SKM-1 (cell line): ENCODE data around the gene CACNA2D2.
A peak's percentile ranks its signal among the peaks of the same experiment; 100 is the strongest.

Experiments used
- DNase-seq: peaks from one replicate; lab custom pipeline; 2025; ENCODE audit not compliant: unreplicated experiment; lab: John Stamatoyannopoulos, UW

Gene CACNA2D2

DNA sequence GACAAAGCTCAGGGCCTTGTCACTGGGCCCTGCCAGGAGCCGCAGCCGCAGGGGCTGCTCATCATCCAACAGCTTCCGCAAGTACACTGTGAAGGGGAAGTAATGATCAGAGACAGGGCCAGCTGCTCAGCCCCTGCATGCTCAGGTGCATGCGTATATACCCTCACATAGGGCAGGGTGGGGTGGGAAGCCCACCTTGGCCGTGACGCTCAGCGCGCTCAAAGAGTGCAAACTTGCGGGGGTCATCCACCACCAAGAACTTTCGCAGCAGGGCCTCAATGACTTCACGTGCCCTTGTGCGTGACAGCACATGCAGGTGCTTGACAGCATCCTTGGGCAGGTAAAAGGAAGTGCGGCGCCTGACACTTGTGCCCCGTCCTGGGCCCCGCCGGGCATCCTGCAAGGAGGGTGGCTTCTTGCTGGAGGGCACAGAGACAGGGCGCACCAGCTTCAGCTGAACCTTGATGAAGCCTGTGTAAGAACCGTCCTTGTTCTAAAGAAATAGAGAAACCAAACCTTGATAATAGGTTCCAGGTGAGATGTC is 172.0 kb downstream of the CACNA2D2 start:
- DNase-seq = no peak

DNA sequence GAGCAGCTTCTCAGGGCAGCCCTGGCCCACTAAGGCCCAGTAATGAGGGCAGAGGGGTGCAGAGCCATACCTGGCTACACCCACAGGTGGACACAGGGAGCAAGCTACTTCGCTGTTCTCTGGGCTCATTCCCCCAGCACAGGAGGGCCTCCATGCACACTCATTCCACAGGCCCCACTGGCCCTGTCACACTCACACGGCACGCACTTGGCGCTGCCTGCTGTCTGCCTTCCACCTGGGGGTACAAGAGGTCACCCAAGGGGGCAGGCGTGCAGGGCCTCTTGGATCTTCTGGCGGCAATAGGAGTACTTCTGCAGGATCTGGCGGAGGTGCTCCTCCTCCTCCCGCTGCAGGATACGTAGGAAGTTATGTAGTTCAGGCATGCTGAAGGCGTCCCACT is 173.1 kb downstream of the CACNA2D2 start:
- DNase-seq = no peak

DNA sequence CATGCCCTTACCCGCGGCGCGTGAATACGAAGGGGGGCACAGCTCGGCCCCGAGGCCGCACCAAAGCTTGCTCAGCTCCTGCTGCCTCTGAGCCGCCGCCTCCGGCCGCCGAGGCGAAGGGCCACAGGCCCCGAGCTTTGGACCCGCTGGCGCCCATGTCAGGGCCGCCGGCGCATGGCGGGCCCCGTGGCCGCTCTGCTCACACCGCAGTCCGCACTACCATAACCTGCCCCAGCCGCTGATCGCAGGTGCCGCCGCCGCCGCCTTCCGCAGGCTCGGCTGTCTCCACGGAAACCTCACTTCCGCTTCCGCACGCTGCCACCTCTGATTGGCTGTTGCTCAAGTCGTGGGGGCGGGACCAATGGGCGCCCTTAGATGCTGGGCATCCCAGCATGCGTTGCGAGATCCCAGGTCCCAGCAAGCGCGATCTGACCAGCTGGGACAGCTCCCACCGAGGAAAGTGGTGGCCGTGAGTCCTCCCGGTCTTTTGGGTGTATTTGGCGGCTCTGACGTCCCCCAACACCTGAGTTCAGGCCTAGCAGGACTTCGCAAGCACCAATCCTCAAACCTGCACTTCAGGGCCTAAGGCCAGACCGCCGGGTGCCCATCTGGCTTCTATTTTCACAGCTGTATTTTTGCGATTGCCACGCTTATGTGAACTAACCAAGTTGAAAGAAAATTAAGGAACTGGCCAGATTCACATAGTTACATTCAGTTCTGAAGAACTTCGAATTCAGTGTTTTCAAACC is 175.3 kb downstream of the CACNA2D2 start, which contains the start of gene TUSC2:
TSS of gene TUSC2 (minus strand) at position 281 of the 749 bp plus-strand sequence. CDS start at position 157, 124 bp downstream.
- peak; percentile 92 for DNase-seq

DNA sequence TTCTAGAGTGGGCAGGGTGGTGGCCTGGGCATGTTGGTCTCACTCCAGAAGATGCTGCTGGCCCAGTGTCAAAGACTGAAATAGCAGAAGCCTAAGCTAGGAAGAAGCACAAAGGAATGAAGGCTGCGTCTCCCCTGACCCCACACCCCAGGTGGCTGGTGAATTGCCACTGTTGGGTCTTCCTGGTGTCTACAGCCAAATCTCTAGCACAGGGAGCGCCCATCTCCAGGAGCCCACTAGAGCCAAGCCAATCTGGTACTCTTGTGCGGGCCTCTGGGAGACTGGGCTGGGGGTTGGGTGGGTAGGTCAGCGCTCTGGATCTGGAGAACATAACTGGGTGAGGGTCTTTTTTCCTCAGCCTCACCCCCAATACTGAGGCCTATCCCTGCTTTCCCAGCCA is 176.3 kb downstream of the CACNA2D2 start:
- DNase-seq = no peak

DNA sequence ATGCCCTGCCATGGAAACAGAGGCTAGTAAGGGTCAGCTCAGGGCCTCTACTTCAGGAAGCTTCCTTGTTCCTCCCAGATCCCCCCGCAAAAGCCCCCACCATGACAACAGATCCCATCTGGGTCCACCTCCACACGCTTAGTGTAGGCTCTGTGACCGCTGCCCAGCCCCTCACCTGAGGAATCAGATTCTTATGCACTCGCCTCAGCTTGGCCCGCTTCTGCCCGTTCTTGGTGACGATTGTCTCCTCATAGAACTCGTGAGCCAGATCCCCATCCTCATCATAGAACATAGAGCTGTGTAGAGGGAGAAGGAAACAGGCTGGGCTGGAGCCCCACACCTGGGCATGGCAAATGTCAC is 177.3 kb downstream of the CACNA2D2 start:
- DNase-seq = no peak

DNA sequence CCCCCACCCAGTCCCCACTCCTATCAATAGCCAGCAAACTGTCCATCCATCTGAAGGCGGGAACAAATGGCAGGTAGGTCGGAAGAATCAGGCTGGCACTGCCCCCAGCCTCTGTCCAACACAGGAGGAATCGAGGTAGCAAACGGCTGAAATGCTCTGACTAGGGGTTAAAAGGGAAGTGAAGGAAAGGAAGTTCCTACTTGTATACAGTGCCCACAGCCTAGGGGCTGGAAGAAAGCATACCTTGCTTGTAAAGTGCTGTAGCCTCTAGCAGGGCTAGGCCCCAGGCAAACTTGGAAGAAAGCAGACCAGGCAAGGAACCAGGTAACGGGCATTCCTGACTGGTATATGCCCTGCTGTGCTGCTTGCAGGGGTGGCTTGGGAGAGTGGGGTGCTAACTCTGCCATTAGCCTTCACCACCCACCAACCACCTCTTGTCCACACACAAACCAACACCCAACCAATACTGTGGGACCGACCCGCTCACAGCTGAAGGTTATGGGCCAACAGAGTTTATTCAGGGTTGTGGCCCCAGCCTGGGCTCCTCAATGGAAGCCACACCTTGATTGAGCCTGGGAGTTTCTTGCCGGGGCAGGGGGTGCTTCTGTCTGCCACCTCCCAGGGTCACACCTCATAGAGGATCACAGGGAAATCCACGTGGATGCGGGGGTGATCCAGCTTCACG is 177.8 kb downstream of the CACNA2D2 start:
- DNase-seq = no peak

DNA sequence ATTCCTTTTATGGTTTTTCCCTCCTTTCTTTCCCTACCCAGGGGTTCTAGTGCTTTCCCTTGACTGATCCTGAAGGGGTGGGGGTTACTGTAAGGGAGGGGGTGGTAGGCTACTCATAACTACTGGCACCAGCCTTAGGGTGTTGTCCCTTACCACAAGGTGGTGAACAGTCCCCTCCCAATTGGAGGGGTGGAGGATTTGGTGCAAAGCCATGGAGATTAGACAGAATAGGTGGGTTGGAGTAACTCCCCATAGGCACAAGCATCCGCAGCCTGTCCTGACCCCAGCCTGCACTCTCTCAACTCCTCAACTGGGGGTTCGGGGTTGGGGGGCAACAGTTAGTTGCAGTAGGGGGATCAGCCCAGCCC is 178.3 kb downstream of the CACNA2D2 start:
- DNase-seq = no peak

DNA sequence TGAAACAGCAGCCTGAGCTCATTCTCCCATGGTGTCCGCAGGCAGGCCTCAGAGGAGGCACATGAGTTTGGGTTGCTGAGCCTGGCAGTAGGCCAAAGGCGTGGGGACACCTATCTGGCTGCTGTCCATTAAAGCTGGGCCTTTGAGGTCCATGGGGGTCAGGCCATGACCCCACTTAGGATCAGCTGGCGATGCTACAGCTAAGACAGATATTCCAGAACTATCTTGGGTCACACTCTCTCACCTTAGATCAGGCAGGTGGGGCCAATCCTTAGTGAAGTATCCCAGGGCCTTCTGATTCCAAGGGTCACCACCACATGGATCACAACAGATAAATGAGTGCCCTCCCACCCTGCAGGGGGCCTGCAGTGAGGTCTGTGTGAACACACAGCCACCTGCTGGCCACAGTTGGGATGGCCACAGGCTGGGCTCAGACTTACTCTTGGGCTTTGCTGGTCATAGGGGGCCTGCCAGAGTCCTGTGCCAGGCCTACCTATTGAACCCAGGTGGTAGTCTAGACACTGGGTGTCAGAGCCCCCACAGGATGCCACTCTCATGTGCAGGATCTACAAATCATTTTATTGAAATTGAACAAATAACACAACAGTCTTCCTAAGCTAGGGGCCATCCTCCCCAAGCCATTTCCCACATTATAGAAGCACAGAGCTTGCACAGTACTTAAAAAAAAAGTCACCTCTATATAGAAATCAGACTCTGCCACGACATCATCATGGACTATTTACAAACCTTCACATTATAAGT is 178.9 kb downstream of the CACNA2D2 start:
- DNase-seq = no peak

DNA sequence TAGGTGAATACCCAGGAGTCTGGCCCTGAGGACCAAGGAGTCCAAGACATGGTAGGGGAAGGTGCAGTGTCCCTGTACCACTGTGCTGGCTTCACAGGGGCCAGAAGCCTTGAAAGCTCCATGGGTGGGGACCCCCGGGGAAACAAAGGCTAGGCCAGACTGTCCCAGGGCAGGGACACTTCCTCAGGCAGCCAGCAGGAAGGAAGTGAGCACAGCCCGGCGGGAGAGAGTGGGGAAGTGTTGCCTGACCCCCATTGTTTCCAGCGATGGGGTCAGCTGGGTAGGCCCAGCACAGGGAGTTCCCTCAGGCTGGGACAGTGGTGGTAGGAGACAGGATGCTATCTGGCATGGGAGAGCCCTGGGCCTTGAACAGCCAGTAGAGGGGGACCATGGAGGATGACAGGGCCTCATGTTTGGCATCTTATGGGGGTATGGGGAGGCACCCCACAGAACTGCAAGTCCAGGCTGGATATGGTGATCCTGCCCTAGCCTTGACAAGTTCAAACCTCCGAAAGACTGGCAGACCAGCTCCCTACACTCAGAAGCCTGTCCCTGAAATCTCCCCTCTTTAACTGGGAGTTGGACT is 179.7 kb downstream of the CACNA2D2 start:
- DNase-seq = no peak

DNA sequence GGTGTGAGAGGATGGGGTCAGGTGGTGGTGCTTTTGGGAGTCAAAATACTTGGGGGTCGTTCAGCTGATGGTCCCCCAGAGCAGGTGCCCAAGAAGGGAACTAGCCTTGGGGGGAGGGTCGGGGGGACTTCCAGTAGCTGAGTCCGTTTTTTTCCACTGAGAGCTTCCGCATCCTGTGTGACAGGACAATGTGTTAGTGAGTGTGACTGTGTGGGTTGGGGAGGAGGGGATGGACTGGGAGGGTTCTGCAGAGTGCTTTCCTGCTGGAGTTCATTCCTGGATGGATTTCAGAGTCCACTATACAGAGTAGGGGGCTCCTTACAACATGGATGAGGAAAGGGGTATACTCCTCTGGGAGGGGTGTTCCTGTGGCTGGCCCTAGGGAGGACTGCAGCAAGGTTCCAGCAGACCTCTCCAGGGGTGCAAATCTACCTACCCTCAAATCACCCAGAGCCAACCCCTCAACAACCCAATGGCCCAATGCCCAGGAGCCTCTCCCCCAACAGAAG is 180.3 kb downstream of the CACNA2D2 start:
- DNase-seq = no peak

DNA sequence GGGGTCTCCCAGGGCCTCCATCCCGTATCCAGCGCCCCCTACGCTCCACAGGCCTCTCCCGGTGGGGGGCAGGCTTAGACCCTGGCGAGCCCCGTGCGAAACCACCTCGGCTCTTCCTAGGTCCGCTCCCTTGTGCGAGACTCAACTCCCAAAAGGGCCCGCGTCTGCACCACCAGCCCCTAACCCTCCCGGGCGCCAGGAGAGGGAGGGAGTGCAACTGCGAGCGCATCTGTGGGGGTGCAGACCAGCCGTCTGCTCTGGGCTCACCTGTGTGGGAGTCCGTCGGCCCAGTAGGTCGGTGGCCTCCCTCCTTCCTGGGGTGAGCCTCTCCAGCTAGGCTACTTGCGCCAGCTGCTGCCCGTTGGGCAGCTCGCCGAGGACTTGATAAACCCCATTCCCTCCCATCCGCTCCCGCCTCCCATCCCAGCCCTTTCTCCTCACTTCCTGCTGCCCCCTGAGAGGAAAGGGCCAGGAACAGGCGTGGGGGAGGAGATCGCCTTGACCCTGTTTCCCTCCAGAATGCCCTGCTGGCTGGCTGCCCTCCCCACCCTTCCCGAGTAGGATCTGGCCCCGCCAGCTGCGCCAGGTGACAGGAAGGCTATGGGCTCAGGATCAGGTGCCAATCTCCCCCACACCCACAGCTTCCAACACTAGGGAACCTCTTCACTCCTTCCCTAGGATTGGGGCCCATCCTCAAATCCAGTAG is 180.9 kb downstream of the CACNA2D2 start, which contains the start of gene HYAL2:
TSS of gene HYAL2 (minus strand) at position 360 of the 706 bp plus-strand sequence. CDS start 2,256 bp downstream, outside the sequence.
- no peak for DNase-seq

DNA sequence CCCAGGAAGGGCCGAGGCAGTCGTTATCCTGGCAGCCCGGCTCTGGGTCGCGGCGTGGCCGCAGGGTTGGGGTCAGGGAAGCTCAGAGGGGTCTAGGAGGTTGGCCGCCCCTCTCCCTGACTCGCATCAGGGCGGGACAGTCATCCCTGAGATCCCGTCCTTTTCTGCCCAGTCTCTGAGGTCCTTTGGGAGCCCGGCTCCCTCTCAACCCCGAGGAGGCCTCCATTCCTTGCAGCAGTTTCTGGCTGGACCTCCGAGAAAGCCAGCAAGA is 181.4 kb downstream of the CACNA2D2 start:
- no peak for DNase-seq

DNA sequence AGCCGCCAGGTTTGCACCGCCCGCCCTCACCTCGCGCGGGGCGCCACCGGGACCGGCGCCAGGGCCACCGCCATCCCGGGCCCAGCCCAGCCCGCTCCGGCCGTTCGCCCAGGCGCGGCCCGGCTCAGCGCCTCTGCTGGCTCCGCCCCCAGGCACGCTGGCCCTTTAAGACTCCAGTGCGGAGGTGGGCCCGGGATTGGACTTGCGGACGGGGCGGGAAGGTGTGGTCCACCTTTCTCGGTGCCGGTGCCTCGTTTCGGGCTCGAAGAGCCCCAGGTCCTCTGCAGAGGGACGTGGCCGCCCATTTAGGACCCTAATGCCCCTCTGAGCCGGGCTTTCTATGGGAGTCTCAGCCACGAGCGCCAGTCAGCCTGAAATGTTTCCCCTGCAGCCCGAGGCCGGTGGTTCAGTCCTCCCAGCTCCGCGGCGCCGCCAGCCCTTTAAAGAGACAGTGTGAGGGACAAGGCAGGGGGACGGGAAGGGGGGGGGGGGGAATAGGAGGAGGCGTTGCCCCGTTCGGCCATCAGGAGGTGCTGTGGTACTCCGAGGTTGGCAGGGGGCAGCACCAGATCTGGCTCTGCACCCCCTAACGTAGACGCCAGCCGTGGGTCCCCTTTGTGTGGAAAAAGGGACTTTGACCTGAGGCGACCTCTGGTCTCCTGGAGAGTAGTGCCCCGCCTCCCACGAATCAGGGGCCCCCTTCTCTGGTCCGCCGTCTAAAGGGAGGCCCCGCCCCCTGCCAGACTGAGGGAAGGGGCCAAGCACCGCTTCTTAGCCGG is 181.9 kb downstream of the CACNA2D2 start:
- DNase-seq = peak; percentile 73

DNA sequence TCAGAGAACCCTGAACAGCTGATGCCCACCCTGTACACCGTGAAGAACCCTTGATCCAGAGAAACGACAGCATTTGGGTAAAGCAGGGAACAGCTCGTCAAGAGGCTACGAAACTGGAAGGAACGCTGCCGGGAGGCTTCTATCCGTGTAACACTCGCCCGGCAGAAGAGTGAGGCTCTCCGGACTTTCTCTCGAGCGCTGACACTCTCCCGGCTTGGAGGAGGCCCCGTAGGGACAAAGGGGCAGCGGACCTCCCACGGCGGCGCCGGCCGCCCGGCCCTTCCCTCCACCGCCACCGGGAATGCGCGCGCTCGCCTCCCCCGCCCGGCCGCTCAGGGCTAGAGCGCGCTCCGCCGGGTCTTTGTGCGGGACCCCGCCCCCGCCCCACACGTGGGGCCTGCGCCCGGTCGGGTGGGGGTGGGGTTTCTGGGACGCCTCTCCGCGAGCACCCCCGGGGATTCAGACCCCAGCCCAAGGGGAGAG is 182.5 kb downstream of the CACNA2D2 start:
- no peak for DNase-seq

DNA sequence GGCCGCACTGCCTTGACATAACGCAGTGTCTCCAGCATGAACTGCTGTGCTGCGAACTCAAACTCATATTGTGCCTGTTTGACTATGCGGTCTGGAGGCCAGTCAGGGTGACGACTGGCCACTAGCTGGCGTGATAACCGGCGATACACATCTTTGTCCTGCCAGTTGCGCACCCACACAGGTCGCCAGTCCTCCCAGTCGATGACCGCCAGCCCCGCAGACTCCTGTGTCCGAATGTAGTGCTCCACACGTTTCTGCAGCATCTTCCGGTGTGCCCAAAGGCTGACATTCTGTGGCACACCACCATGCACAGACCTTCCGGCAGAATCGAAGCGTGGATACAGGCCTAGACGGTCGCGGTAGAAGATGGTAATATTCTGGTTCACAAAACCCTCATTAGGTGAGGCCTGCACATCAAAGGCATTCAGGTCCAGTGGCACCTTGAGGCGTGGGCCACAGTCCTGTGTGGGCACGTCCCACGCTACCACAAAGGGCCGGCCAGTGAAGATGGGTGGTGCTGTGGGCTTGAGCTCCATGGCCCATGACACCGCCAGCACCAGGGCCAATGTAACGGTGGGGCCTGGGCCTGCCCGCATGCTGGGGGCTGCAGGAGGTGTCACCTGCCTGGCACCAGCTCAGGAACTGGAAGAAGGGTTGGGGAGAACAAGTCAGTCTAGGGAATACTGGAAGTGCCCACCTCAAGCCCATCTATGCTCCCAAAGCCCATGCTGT is 183.4 kb downstream of the CACNA2D2 start:
- no peak for DNase-seq

DNA sequence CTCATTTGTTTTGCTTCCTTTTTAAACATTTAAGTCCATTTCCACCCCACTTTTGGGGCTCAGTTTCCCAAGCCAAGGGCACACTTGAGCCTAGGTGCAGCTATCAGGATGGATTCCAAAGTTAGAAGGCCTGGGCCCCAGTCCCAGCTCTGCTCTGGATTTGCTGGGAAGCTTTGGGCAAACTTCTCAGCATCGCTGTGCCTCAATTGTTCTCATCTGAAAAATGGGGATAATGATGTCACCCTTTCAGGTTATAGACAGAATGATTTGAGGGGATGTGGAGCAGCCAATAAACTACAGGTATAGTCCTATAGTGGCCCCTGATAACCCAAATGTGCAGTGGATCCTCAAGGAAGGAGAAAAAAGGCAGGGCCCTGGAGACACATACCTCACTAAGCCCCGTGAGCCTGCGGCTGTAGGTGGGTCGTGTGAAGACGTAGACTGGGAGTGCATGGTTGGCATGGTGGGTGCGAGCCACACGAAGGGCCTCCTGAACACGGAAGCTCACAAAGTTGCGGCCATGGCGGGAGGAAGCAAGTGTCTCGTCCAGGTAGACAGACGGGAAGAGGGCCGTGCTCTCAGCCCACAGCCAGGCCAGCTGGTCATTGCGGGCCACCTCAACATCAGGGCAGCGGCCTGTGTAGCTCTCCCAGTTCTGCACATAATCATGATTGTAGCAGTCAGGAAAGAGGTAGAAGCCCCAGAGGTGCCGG is 184.1 kb downstream of the CACNA2D2 start:
- no peak for DNase-seq

DNA sequence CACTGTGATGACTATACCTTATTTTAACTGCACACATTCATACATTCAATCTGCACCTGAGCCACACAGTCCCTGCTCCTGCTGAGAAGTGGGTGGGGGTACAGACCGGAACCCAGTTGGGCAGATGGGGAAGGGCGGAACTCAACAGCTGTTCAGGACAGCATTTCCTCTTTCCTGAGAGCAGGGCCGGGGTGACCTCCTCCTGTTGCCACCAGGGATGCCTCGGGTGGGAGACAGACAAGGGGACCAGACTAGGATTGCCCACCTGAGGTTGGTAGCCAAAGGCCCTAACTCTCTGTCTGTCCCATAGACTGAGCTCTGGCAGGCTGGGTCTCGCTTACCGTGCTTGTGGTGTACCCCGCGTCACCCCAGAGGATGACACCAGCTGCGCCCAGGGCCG is 184.8 kb downstream of the CACNA2D2 start:
- DNase-seq = no peak

DNA sequence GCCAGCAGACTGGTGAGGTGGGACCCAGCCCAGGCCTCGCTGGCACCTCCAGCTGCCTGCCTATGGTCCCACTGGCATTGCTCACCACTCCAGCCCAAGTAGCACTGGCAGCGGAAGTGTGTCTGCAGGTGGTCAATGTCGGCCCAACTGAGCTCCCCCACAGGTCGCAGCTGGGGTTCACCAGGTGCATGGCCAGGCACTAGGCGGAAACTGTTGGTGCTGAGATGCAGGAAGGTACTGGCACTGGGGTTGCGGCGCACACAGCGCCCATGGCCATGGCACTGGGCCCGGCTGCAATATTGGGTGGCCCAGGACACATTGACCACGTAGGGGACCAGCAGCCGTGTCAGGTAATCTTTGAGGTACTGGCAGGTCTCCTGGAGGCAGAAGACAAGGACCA is 185.3 kb downstream of the CACNA2D2 start:
- DNase-seq = no peak
